CMK (cell line): ENCODE results near the gene GDF7.

Experiments used
- DNase-seq: peaks from one replicate; pipeline ENCODE4 v3.0.0-alpha.2; 2010; ENCODE audit warnings: low read depth

Gene GDF7

GRCh38 chr2:20629181-20629580 lies 37.8 kb upstream of the GDF7 start:
- no peak for DNase-seq

GRCh38 chr2:20629581-20630171 lies 37.3 kb upstream of the GDF7 start:
- no peak for DNase-seq

- DNase-seq = no peak
Measured at GRCh38 chr2:20630967-20631366, 36.0 kb upstream of the GDF7 start.

- no peak for DNase-seq
Measured at GRCh38 chr2:20631617-20632307, 35.2 kb upstream of the GDF7 start.

GRCh38 chr2:20632446-20632990 lies 34.4 kb upstream of the GDF7 start:
- DNase-seq = no peak

GRCh38 chr2:20633001-20633400 lies 33.9 kb upstream of the GDF7 start:
- DNase-seq = no peak

GRCh38 chr2:20633794-20634506 lies 33.0 kb upstream of the GDF7 start:
- peak; percentile 41 for DNase-seq

GRCh38 chr2:20634507-20635112 lies 32.3 kb upstream of the GDF7 start:
- no peak for DNase-seq

GRCh38 chr2:20635113-20635510 lies 31.8 kb upstream of the GDF7 start:
- no peak for DNase-seq

GRCh38 chr2:20635675-20636584 lies 31.0 kb upstream of the GDF7 start:
- peak; percentile 48 for DNase-seq

- DNase-seq = no peak
Measured at GRCh38 chr2:20637147-20637546, 29.8 kb upstream of the GDF7 start.

- no peak for DNase-seq
Measured at GRCh38 chr2:20638014-20638413, 28.9 kb upstream of the GDF7 start.

GRCh38 chr2:20638646-20639430 lies 28.1 kb upstream of the GDF7 start:
- DNase-seq = no peak

- DNase-seq = no peak
Measured at GRCh38 chr2:20640411-20641122, 26.4 kb upstream of the GDF7 start.

- no peak for DNase-seq
Measured at GRCh38 chr2:20641123-20641985, 25.6 kb upstream of the GDF7 start.

GRCh38 chr2:20642055-20642971 lies 24.6 kb upstream of the GDF7 start:
- DNase-seq = no peak

GRCh38 chr2:20643060-20643459 lies 23.9 kb upstream of the GDF7 start:
- no peak for DNase-seq

GRCh38 chr2:20643826-20644225 lies 23.1 kb upstream of the GDF7 start:
- no peak for DNase-seq
